SK-N-SH treated with all-trans-retinoic acid at 6 μM for 48 hours (cell line): Measurements from ENCODE around the gene TIMM17B.

Experiments used
- ARNTL ChIP-seq: fragments of 450-650 bp; formaldehyde crosslinking; IDR thresholded peaks from 2 replicates; pipeline ENCODE4 v1.5.0; 2020; ENCODE audit warnings: low read depth, mild to moderate bottlenecking, moderate library complexity, borderline replicate concordance
- ESRRG ChIP-seq: fragments of 250-450 bp; sonication (Bioruptor Pico); IDR thresholded peaks from 2 replicates; pipeline ENCODE4 v1.6.1; 2021; ENCODE audit warnings: mild to moderate bottlenecking
- ISL1 ChIP-seq: fragments of 250-450 bp; sonication (Bioruptor Pico); IDR thresholded peaks from 2 replicates; pipeline ENCODE4 v2.1.2; 2022; ENCODE audit warnings: mild to moderate bottlenecking, moderate library complexity
- PPARA ChIP-seq: fragments of 250-450 bp; sonication (Bioruptor Pico); IDR thresholded peaks from 2 replicates; pipeline ENCODE4 v1.5.0; 2020; ENCODE audit warnings: mild to moderate bottlenecking, borderline replicate concordance
- ZFP3 ChIP-seq: fragments of 250-450 bp; sonication (Bioruptor Pico); IDR thresholded peaks from 2 replicates; pipeline ENCODE4 v1.5.0; 2020; ENCODE audit warnings: mild to moderate bottlenecking, moderate library complexity
- ZNF565 ChIP-seq: fragments of 450-650 bp; formaldehyde crosslinking; conservative IDR thresholded peaks from 2 replicates; pipeline ENCODE4 v1.5.0; 2020; ENCODE audit warnings: low read depth, mild to moderate bottlenecking, moderate library complexity
- TF ChIP-seq, protein P1 (sequence below): fragments of 250-450 bp; sonication (Bioruptor Pico); IDR thresholded peaks from 2 replicates; pipeline ENCODE4 v1.8.0; 2020; ENCODE audit warnings: mild to moderate bottlenecking, moderate library complexity, borderline replicate concordance
- TF ChIP-seq, protein P2 (sequence below): fragments of 250-450 bp; sonication (Bioruptor Pico); IDR thresholded peaks from 2 replicates; pipeline ENCODE4 v1.5.1; 2020; ENCODE audit warnings: low read depth, mild to moderate bottlenecking, moderate library complexity

DNA sequence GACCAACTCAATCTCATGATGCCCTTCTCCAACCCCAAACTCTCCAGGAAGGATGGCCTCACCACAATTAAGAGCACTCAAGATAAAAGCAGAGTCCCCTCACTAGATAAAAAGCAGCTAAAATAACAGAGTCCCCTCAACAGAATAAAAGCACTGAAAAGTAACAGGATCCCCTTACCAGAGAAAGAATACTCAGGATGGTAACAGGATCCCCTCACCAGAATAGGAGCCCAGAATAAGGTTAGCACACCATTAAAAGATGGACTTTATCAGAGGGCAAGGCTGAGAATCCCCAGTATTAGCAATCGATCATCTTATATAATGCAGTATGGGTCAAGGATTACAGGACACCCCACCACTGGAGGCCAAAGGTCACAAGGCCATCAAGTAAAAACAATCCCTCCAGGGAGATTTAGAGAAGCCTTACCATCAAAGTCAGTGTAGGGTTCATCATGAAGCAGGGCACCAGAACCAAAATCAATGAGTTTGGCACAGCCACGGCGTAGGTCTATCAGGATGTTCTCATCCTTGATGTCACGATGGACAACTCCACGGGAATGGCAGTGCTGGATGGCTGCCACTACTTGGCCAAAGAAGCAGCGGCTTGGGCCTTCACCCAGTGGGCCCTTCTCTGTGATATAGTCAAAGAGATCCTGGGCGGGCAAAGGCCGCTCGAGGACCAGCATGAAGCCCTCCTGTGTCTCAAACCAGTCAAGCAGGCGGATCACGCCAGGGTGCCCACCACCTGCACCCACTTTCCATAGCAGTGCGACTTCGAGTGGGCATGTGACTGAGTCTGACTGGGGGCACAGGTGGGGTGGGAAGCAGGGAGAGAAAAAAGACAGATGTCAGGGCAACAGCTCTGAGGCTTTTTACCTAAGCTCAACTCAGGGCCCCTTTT, 17.3 kb upstream of the TIMM17B start:
- TF ChIP-seq ESRRG (CRISPR knock-in tag) (no peak), ZFP3 (CRISPR knock-in tag) (no peak), ZNF565 (CRISPR knock-in tag) (no peak), ISL1 (CRISPR knock-in tag) (no peak), PPARA (CRISPR knock-in tag) (no peak), ARNTL (CRISPR knock-in tag) (no peak)
- TF ChIP-seq, protein P1, sequence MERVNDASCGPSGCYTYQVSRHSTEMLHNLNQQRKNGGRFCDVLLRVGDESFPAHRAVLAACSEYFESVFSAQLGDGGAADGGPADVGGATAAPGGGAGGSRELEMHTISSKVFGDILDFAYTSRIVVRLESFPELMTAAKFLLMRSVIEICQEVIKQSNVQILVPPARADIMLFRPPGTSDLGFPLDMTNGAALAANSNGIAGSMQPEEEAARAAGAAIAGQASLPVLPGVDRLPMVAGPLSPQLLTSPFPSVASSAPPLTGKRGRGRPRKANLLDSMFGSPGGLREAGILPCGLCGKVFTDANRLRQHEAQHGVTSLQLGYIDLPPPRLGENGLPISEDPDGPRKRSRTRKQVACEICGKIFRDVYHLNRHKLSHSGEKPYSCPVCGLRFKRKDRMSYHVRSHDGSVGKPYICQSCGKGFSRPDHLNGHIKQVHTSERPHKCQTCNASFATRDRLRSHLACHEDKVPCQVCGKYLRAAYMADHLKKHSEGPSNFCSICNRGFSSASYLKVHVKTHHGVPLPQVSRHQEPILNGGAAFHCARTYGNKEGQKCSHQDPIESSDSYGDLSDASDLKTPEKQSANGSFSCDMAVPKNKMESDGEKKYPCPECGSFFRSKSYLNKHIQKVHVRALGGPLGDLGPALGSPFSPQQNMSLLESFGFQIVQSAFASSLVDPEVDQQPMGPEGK (CRISPR knock-in tag): no peak
- TF ChIP-seq, protein P2, sequence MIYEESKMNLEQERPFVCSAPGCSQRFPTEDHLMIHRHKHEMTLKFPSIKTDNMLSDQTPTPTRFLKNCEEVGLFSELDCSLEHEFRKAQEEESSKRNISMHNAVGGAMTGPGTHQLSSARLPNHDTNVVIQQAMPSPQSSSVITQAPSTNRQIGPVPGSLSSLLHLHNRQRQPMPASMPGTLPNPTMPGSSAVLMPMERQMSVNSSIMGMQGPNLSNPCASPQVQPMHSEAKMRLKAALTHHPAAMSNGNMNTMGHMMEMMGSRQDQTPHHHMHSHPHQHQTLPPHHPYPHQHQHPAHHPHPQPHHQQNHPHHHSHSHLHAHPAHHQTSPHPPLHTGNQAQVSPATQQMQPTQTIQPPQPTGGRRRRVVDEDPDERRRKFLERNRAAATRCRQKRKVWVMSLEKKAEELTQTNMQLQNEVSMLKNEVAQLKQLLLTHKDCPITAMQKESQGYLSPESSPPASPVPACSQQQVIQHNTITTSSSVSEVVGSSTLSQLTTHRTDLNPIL: no peak
